CD14-positive monocyte (primary cell): ENCODE results near the gene NLGN1. TPM values are rescaled to one million over a fixed set of nuclear protein-coding genes. Genes with fewer than 3 reads are reported as not detected.

Experiments used
- DNase-seq, 3 donors: peaks; one replicate each; pipeline ENCODE4 v3.0.0-alpha.2; 2011 to 2022
- H2AFZ ChIP-seq: 2 replicates; pipeline ENCODE4 v1.6.0; 2012; ENCODE audit warnings: mild to moderate bottlenecking, low read depth, low read length, inconsistent platforms; ENCODE audit not compliant: insufficient read depth, poor library complexity, severe bottlenecking
- H3K27ac ChIP-seq, 2 donors: 1 replicate in 1 of 2; 2 replicates in 1 of 2; pipeline ENCODE4 v1.5.1; 2012 to 2013; ENCODE audit warnings: low read length in 2 of 2, control low read depth in 1 of 2, inconsistent platforms in 1 of 2, low read depth in 1 of 2, mild to moderate bottlenecking in 1 of 2
- H3K27me3 ChIP-seq, 2 donors: one replicate each; pipeline versions ENCODE4 v1.6.0 to v1.6.1; 2011 to 2013; ENCODE audit warnings: low read length in 2 of 2; ENCODE audit not compliant: control insufficient read depth in 2 of 2, insufficient read depth in 2 of 2
- H3K36me3 ChIP-seq, 2 donors: replicated peaks in 1 of 2; 1 replicate in 1 of 2; 2 replicates in 1 of 2; pipeline versions ENCODE4 v1.5.1 to v1.6.1; 2012 to 2013; ENCODE audit warnings: low read length in 2 of 2, control low read depth in 1 of 2, inconsistent platforms in 1 of 2, mild to moderate bottlenecking in 1 of 2; ENCODE audit not compliant: insufficient read depth in 2 of 2, control insufficient read depth in 1 of 2
- H3K4me1 ChIP-seq, 2 donors: 1 replicate in 1 of 2; 2 replicates in 1 of 2; pipeline versions ENCODE4 v1.5.1 to v1.6.1; 2012 to 2013; ENCODE audit warnings: low read length in 2 of 2, control low read depth in 1 of 2, inconsistent platforms in 1 of 2, mild to moderate bottlenecking in 1 of 2, moderate library complexity in 1 of 2; ENCODE audit not compliant: insufficient read depth in 2 of 2, control insufficient read depth in 1 of 2
- H3K4me2 ChIP-seq: replicated peaks from 2 replicates; pipeline ENCODE3; 2012; ENCODE audit warnings: low read length, moderate library complexity, mild to moderate bottlenecking; ENCODE audit not compliant: poor library complexity, severe bottlenecking; ENCODE audit errors: extremely low read depth
- H3K4me3 ChIP-seq, 3 experiments: fragments of 200-600 bp in 1 of 3; sonication (generic) in 1 of 3; replicated peaks in 1 of 3; 1 replicate in 2 of 3; 2 replicates in 1 of 3; pipeline ENCODE4 v1.5.1; 2011 to 2013; ENCODE audit warnings: low read length in 3 of 3, mild to moderate bottlenecking in 3 of 3, control low read depth in 2 of 3, low read depth in 2 of 3, inconsistent platforms in 1 of 3, moderate library complexity in 1 of 3
- H3K79me2 ChIP-seq: 2 replicates; pipeline ENCODE4 v1.6.0; 2012; ENCODE audit warnings: mild to moderate bottlenecking, control low read depth, inconsistent platforms, low read length, moderate library complexity; ENCODE audit not compliant: insufficient read depth
- H3K9ac ChIP-seq: 2 replicates; pipeline ENCODE4 v1.6.0; 2017; ENCODE audit warnings: low read length, mild to moderate bottlenecking; ENCODE audit not compliant: insufficient read depth, poor library complexity, severe bottlenecking
- H3K9me3 ChIP-seq, 2 donors: replicated peaks in 1 of 2; 1 replicate in 1 of 2; 2 replicates in 1 of 2; pipeline versions ENCODE4 v1.5.1 to v1.6.1; 2012 to 2013; ENCODE audit warnings: low read length in 2 of 2, control low read depth in 1 of 2; ENCODE audit not compliant: control insufficient read depth in 1 of 2, insufficient read depth in 1 of 2
- H4K20me1 ChIP-seq: 2 replicates; pipeline ENCODE4 v1.6.0; 2012; ENCODE audit warnings: mild to moderate bottlenecking, low read length, control low read depth, moderate library complexity; ENCODE audit not compliant: insufficient read depth
- H3K27ac Mint-ChIP-seq, 7 donors: one replicate each; pipeline ENCODE4 v1.8.0; 2020; ENCODE audit warnings: mild to moderate bottlenecking in 7 of 7, mixed read lengths in 7 of 7, moderate library complexity in 6 of 7, inconsistent platforms in 2 of 7
- H3K27me3 Mint-ChIP-seq, 3 donors: one replicate each; pipeline ENCODE4 v1.8.0; 2021 to 2022; ENCODE audit warnings: low read depth in 3 of 3, mild to moderate bottlenecking in 3 of 3, mixed read lengths in 3 of 3, moderate library complexity in 3 of 3, inconsistent platforms in 1 of 3
- H3K36me3 Mint-ChIP-seq, 2 donors: one replicate each; pipeline ENCODE4 v1.8.0; 2020; ENCODE audit warnings: mixed read lengths in 2 of 2, inconsistent platforms in 1 of 2, mild to moderate bottlenecking in 1 of 2
- H3K4me1 Mint-ChIP-seq: one replicate; pipeline ENCODE4 v1.8.0; 2020; ENCODE audit warnings: mild to moderate bottlenecking, mixed read lengths
- H3K4me3 Mint-ChIP-seq, 2 donors: one replicate each; pipeline ENCODE4 v1.8.0; 2020; ENCODE audit warnings: mild to moderate bottlenecking in 2 of 2, mixed read lengths in 2 of 2, moderate library complexity in 1 of 2
- H3K9me3 Mint-ChIP-seq, 7 donors: one replicate each; pipeline ENCODE4 v1.8.0; 2020 to 2022; ENCODE audit warnings: mixed read lengths in 7 of 7, mild to moderate bottlenecking in 6 of 7, moderate library complexity in 6 of 7, inconsistent platforms in 2 of 7
- CTCF ChIP-seq: fragments of 200-600 bp; IDR thresholded peaks from one replicate; pipeline ENCODE4 v1.8.0; 2022; ENCODE audit warnings: antibody characterized with exemption, mild to moderate bottlenecking
- WGBS: methylation state at CpG from one replicate; pipeline ENCODE4 v1.1.5; 2013; ENCODE audit warnings: missing lambda C conversion rate; ENCODE audit not compliant: insufficient coverage; 5-methylcytosine and 5-hydroxymethylcytosine counted together
- intact Hi-C, 2 donors: fragments of 100-400 bp; cut with micrococcal nuclease; formaldehyde crosslinking; loops; one replicate each; pipeline versions ENCODE4 v1.15.0 to v1.15.1; 2023
- polyA plus RNA-seq, 3 donors: library from polyadenylated mRNA; depleted of rRNA in 1 of 3; unstranded in 2 of 3; stranded (reverse) in 1 of 3; fragments of 300-500 nt in 2 of 3; fragments of >200 nt in 1 of 3; fragmentation: Illumina TruSeq in 2 of 3; gene quantifications; 1 replicate in 2 of 3; 2 replicates in 1 of 3; pipeline ENCODE4 v1.2.3, GENCODE V29; 2012 to 2021

Gene NLGN1
- polyA plus RNA-seq, 3 donors: not detected

DNA sequence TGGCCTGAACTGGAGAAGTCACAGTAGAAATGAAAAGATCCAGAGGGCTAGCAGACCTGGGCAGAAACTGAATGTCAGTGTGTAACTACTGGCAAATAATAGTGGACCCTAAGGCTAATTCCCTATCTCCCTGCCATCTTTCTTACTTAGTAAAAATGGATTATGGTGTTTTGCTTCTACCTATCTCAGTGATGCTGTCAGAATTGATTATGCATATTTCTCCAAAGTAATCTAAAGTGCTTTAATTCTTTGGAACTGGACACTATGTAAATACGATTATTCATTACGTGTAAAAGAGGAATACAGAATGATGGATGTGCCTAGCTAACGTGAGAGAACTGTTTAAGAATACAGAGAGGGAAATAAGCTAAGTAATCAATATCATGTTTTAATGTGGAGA lies 651.9 kb downstream of the NLGN1 start:
- Histone ChIP-seq H3K4me2 (no peak overlapping the region), H3K79me2 (no peaks in the 10 kb centered on the region), H2AFZ (no peak overlapping the region), H3K27me3 (no peaks in the 10 kb centered on the region), H3K27ac (no peak overlapping the region), H3K4me3 (no peak overlapping the region), H3K9me3 (peaks cover 3 to 10% of the 10 kb centered on the region in 2 donors), H3K9ac (no peak overlapping the region), H4K20me1 (no peaks in the 10 kb centered on the region), H3K4me1 (no peaks in the 10 kb centered on the region), H3K36me3 (no peaks in the 10 kb centered on the region)
- peaks cover under 1 to 7% (median 4%) of the 10 kb centered on the region in 7 donors for H3K9me3 Mint-ChIP-seq
- H3K4me3 Mint-ChIP-seq: no peak overlapping the region
- H3K4me1 Mint-ChIP-seq: no peaks in the 10 kb centered on the region
- no peak for DNase-seq
- H3K36me3 Mint-ChIP-seq: no peaks in the 10 kb centered on the region
- no peak overlapping the region for H3K27ac Mint-ChIP-seq
- intact Hi-C loops: no loop called here
- no peak for TF ChIP-seq CTCF
- 92% methylated on average over 3 of the region's 3 CpGs for WGBS
- no peaks in the 10 kb centered on the region for H3K27me3 Mint-ChIP-seq

- Histone ChIP-seq H3K79me2 (no peaks in the 10 kb centered on the region), H2AFZ (no peak overlapping the region), H3K4me3 (no peak overlapping the region), H4K20me1 (no peaks in the 10 kb centered on the region), H3K4me1 (no peaks in the 10 kb centered on the region), H3K4me2 (no peak overlapping the region), H3K27ac (no peak overlapping the region), H3K9ac (no peak overlapping the region), H3K27me3 (no peaks in the 10 kb centered on the region), H3K9me3 (no peaks in the 10 kb centered on the region), H3K36me3 (no peaks in the 10 kb centered on the region)
- no peak for DNase-seq
- Mint-ChIP-seq H3K9me3 (peaks cover 0 to 8% (median 0%) of the 10 kb centered on the region in 7 donors), H3K4me1 (no peaks in the 10 kb centered on the region), H3K27ac (no peak overlapping the region), H3K36me3 (no peaks in the 10 kb centered on the region), H3K4me3 (no peak overlapping the region), H3K27me3 (no peaks in the 10 kb centered on the region)
- WGBS: 95% methylated on average over 3 of the region's 5 CpGs
- TF ChIP-seq CTCF: no peak
- intact Hi-C loops: no loop called here
Measured at GRCh38 chr3:174051191-174051590, 653.6 kb downstream of the NLGN1 start.
